ENCODE data around the gene FAM83E.

DNA sequence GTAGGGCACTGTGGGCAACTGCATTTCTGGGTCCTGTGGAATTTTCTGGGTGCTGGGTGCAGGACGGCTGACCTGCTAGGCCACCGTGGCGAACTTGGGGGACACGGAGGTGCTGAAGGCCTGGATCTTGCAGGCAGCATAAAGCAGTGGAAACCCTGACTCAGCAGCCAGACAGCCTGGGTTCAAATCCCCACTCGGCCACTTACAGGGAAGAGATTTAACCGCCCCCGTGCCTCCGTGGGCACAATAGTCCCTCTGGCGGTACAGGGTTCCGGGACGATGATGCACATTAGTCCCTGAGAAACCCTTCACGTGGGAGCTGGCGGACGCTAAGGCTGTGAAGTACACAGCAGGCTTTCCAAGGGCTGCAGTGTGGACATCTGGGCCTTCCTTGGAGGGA, 3.0 kb downstream of the FAM83E start:
- TF ChIP-seq GATA2 (IDR thresholded peaks at IDR 0.05; ENCODE audit: low read depth, low read length) (no peak), GATA3 (IDR thresholded peaks at IDR 0.05; ENCODE audit: low read depth, low read length) (no peak)
